Parathyroid adenoma (tissue), 2 donors: Measurements from ENCODE around the gene TAF1B.

ENCODE experiments used
- H2AFZ ChIP-seq: fragments of 300-600 bp; sonication (generic); one replicate; pipeline ENCODE4 v1.7.0; 2017; ENCODE audit warnings: antibody characterized with exemption, mild to moderate bottlenecking
- H3K27ac ChIP-seq: fragments of 300-600 bp; sonication (generic); one replicate; pipeline ENCODE4 v1.7.0; 2017
- H3K27me3 ChIP-seq: fragments of 300-600 bp; sonication (generic); one replicate; pipeline ENCODE4 v1.7.0; 2017; ENCODE audit warnings: low read length; ENCODE audit not compliant: control insufficient read depth, insufficient read depth
- H3K36me3 ChIP-seq: fragments of 300-600 bp; sonication (generic); one replicate; pipeline ENCODE4 v1.7.0; 2017; ENCODE audit warnings: low read length; ENCODE audit not compliant: control insufficient read depth, insufficient read depth
- H3K4me1 ChIP-seq: fragments of 300-600 bp; sonication (generic); one replicate; pipeline ENCODE4 v1.7.0; 2017; ENCODE audit warnings: control low read depth
- H3K4me2 ChIP-seq: fragments of 300-600 bp; sonication (generic); one replicate; pipeline ENCODE4 v1.7.0; 2017; ENCODE audit warnings: low read length
- H3K4me3 ChIP-seq: fragments of 300-600 bp; sonication (generic); one replicate; pipeline ENCODE4 v1.7.0; 2017; ENCODE audit warnings: low read depth, low read length
- H3K79me2 ChIP-seq: fragments of 300-600 bp; sonication (generic); one replicate; pipeline ENCODE4 v1.7.0; 2017; ENCODE audit warnings: control low read depth
- H3K9ac ChIP-seq: fragments of 300-600 bp; sonication (generic); one replicate; pipeline ENCODE4 v1.7.0; 2017; ENCODE audit warnings: mild to moderate bottlenecking
- H3K9me3 ChIP-seq: fragments of 300-600 bp; sonication (generic); one replicate; pipeline ENCODE4 v1.7.0; 2017; ENCODE audit warnings: low read length; ENCODE audit not compliant: control insufficient read depth
- TF ChIP-seq, protein P1 (sequence below): fragments of 300-600 bp; sonication (generic); IDR thresholded peaks from one replicate; pipeline ENCODE4 v1.7.0; 2017; ENCODE audit warnings: antibody characterized with exemption, mild to moderate bottlenecking
- donor health status: primary hyperparathyroidism.

Gene TAF1B

GRCh38 chr2:9820020-9820973, 23.0 kb upstream of the TAF1B start:
- no peaks in the 10 kb centered on the region for H3K9me3 ChIP-seq
- TF ChIP-seq, protein P1, sequence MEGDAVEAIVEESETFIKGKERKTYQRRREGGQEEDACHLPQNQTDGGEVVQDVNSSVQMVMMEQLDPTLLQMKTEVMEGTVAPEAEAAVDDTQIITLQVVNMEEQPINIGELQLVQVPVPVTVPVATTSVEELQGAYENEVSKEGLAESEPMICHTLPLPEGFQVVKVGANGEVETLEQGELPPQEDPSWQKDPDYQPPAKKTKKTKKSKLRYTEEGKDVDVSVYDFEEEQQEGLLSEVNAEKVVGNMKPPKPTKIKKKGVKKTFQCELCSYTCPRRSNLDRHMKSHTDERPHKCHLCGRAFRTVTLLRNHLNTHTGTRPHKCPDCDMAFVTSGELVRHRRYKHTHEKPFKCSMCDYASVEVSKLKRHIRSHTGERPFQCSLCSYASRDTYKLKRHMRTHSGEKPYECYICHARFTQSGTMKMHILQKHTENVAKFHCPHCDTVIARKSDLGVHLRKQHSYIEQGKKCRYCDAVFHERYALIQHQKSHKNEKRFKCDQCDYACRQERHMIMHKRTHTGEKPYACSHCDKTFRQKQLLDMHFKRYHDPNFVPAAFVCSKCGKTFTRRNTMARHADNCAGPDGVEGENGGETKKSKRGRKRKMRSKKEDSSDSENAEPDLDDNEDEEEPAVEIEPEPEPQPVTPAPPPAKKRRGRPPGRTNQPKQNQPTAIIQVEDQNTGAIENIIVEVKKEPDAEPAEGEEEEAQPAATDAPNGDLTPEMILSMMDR: no peak
- H3K4me2 ChIP-seq: no peak overlapping the region
- no peak overlapping the region for H3K4me3 ChIP-seq
- no peaks in the 10 kb centered on the region for H3K36me3 ChIP-seq
- no peak overlapping the region for H2AFZ ChIP-seq
- no peak overlapping the region for H3K27ac ChIP-seq
- H3K9ac ChIP-seq: no peak overlapping the region
- H3K4me1 ChIP-seq: no peaks in the 10 kb centered on the region
- no peaks in the 10 kb centered on the region for H3K27me3 ChIP-seq
- H3K79me2 ChIP-seq: no peaks in the 10 kb centered on the region

GRCh38 chr2:9821805-9822445, 21.3 kb upstream of the TAF1B start:
- TF ChIP-seq, protein P1: no peak
- Histone ChIP-seq H2AFZ (peak overlapping the region; percentile 18), H3K9ac (no peak overlapping the region), H3K27me3 (no peaks in the 10 kb centered on the region), H3K36me3 (no peaks in the 10 kb centered on the region), H3K4me2 (no peak overlapping the region), H3K4me1 (no peaks in the 10 kb centered on the region), H3K79me2 (no peaks in the 10 kb centered on the region), H3K4me3 (no peak overlapping the region), H3K27ac (no peak overlapping the region), H3K9me3 (no peaks in the 10 kb centered on the region)

GRCh38 chr2:9824441-9824840, 18.8 kb upstream of the TAF1B start:
- Histone ChIP-seq H3K9ac (no peak overlapping the region), H3K27me3 (no peaks in the 10 kb centered on the region), H3K79me2 (no peaks in the 10 kb centered on the region), H3K4me1 (no peaks in the 10 kb centered on the region), H3K4me2 (no peak overlapping the region), H3K9me3 (no peaks in the 10 kb centered on the region), H3K36me3 (no peaks in the 10 kb centered on the region), H3K4me3 (no peak overlapping the region), H2AFZ (no peak overlapping the region), H3K27ac (no peak overlapping the region)
- TF ChIP-seq, protein P1: no peak

DNA sequence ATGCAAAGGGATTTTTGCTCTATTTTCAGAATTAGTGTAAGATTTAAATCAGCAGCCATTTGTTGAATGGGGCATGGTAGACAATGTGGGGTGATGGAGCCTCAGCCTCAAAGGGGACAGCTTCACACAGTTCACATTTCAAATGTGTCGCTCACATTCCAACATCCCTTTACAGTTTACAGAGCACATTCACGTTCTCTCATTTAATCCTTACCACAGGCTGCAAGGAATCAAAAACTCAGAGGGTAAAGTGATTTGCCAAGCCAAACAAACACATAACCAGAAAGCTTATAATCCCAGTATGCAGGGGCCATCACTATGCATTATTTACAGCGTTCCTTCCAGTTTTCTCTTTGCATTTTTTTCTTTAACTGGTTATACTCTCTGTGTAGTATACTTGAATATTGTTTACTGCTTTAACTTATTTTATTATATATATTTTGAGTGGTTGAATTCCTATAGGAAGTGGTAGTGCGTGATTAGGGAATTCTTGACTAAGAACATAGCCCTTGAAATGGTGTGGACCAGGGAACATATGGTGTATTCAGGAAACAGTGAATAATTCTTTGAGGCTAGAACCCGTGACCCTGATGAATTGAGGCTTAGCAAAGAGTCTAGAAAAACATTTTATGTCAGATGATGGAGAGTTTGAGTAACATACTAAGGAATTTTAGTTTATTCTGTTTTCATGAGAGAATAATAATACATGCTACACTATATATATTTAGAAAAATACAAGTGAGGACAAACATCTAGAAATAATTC, 18.1 kb upstream of the TAF1B start:
- H3K4me1 ChIP-seq: peaks cover 5% of the 10 kb centered on the region
- H2AFZ ChIP-seq: no peak overlapping the region
- no peak overlapping the region for H3K27ac ChIP-seq
- TF ChIP-seq, protein P1: no peak
- no peak overlapping the region for H3K4me3 ChIP-seq
- H3K79me2 ChIP-seq: no peaks in the 10 kb centered on the region
- no peak overlapping the region for H3K9ac ChIP-seq
- no peak overlapping the region for H3K4me2 ChIP-seq
- no peaks in the 10 kb centered on the region for H3K27me3 ChIP-seq
- no peaks in the 10 kb centered on the region for H3K36me3 ChIP-seq
- no peaks in the 10 kb centered on the region for H3K9me3 ChIP-seq
